Vagina (tissue), 2 donors: ENCODE data around the gene HPCA.

Experiments used
- POLR2A ChIP-seq, 2 donors: fragments of 450-650 bp; IDR thresholded peaks; one replicate each; pipeline ENCODE4 v1.6.1; 2017; ENCODE audit warnings: antibody characterized with exemption in 2 of 2, mild to moderate bottlenecking in 2 of 2, moderate library complexity in 2 of 2
- TF ChIP-seq, protein P1 (sequence below), 3 experiments: fragments of 450-650 bp in 2 of 3; fragments of 200-600 bp in 1 of 3; sonication (generic) in 1 of 3; IDR thresholded peaks; one replicate each; pipeline ENCODE4 v1.5.1; 2017 to 2019; ENCODE audit warnings: antibody characterized with exemption in 3 of 3, mild to moderate bottlenecking in 2 of 3, moderate library complexity in 2 of 3

DNA sequence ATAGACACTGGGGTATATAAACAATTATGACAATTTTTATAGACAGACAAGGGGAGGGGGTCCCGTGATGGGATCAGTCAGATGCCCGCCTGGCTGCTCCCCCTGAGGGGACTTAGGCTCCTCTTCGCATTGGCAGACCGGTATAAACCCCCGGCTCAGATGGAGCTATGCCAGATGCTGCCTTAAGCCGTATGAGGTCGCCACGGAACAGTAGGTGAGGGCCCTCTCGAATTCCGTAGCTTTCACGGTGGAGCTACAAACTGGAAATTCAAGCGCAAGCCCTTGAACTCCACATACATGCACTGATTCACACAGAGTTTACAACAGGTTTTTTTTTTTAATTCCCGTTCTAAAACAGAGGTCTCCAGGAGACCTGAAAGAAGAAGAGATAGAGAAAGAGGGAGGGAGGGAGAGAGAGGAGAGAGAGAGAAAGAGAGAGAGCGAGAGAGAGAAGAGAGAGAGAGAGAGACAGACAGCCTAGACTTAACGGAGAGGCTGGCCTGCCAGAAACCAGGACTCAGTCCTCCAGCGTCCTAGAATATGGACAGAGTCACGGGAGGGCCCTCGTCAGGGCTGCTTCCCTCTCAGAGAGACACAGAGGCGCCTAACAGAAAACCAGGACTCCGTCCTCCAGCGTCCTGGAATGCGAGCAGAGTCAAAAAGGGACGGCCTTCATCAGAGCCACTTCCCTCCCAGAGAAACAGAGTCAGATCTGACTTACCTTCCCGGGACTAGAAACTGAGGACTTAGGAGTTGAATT lies 39.3 kb downstream of the HPCA start:
- TF ChIP-seq, protein P1, sequence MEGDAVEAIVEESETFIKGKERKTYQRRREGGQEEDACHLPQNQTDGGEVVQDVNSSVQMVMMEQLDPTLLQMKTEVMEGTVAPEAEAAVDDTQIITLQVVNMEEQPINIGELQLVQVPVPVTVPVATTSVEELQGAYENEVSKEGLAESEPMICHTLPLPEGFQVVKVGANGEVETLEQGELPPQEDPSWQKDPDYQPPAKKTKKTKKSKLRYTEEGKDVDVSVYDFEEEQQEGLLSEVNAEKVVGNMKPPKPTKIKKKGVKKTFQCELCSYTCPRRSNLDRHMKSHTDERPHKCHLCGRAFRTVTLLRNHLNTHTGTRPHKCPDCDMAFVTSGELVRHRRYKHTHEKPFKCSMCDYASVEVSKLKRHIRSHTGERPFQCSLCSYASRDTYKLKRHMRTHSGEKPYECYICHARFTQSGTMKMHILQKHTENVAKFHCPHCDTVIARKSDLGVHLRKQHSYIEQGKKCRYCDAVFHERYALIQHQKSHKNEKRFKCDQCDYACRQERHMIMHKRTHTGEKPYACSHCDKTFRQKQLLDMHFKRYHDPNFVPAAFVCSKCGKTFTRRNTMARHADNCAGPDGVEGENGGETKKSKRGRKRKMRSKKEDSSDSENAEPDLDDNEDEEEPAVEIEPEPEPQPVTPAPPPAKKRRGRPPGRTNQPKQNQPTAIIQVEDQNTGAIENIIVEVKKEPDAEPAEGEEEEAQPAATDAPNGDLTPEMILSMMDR (IDR thresholded peaks at IDR 0.05) = peak in 1 of 3 experiments; percentile 7
- TF ChIP-seq POLR2A (IDR thresholded peaks at IDR 0.05) = no peak
